HFF-Myc (cell line): Measurements from ENCODE around the gene THADA.

Experiments
- DNase-seq: peaks from one replicate; pipeline ENCODE4 v3.0.0-alpha.2; 2011; ENCODE audit warnings: low read depth; ENCODE audit errors: extremely low read depth
- H3K4me3 ChIP-seq: replicated peaks from 2 replicates; pipeline ENCODE4 v1.5.1; 2011; ENCODE audit warnings: low read depth, mild to moderate bottlenecking, control low read depth, low read length
- CTCF ChIP-seq: IDR thresholded peaks from 2 replicates; pipeline ENCODE4 v1.5.1; 2012; ENCODE audit warnings: mild to moderate bottlenecking, low read depth, low read length, control low read depth; ENCODE audit errors: missing control alignments

Gene THADA

GRCh38 chr2:43210467-43211303 is 385.2 kb downstream of the THADA start:
- no peak for DNase-seq
- no peak for TF ChIP-seq CTCF
- H3K4me3 ChIP-seq: no peak overlapping the region

GRCh38 chr2:43210125-43210466 is 385.7 kb downstream of the THADA start:
- no peak for DNase-seq
- no peak overlapping the region for H3K4me3 ChIP-seq
- TF ChIP-seq CTCF: no peak

GRCh38 chr2:43209204-43209717 is 386.6 kb downstream of the THADA start:
- DNase-seq: no peak
- no peak overlapping the region for H3K4me3 ChIP-seq
- no peak for TF ChIP-seq CTCF

- DNase-seq: no peak
- TF ChIP-seq CTCF: no peak
- no peak overlapping the region for H3K4me3 ChIP-seq
Measured at GRCh38 chr2:43207553-43208300, 388.1 kb downstream of the THADA start.

GRCh38 chr2:43206602-43207001 is 389.2 kb downstream of the THADA start:
- TF ChIP-seq CTCF: no peak
- no peak overlapping the region for H3K4me3 ChIP-seq
- no peak for DNase-seq

GRCh38 chr2:43203373-43203772 is 392.5 kb downstream of the THADA start:
- no peak for TF ChIP-seq CTCF
- H3K4me3 ChIP-seq: no peak overlapping the region
- DNase-seq: no peak
